Transverse colon (tissue), 4 donors: ENCODE measurements around the gene PILRA. TPM values are rescaled to one million over a fixed set of nuclear protein-coding genes. Genes with fewer than 3 reads are reported as not detected.
"Not testable (repeated sequence)": the region's sequence is repeated elsewhere in the genome, so short reads cannot be mapped to it uniquely, and the experiment has no call there.

ENCODE experiments used
- DNase-seq: peaks from one replicate; pipeline ENCODE4 v3.0.0-alpha.2; 2019
- H3K27ac ChIP-seq, 4 donors: fragments of 200-600 bp; sonication (generic); 2 replicates each; pipeline ENCODE4 v1.5.1; 2016 to 2018; ENCODE audit warnings: inconsistent platforms in 4 of 4
- H3K27me3 ChIP-seq: fragments of 200-600 bp; sonication (generic); 2 replicates; pipeline ENCODE4 v1.5.1; 2017; ENCODE audit warnings: inconsistent platforms
- H3K36me3 ChIP-seq, 4 donors: fragments of 200-600 bp; sonication (generic); 2 replicates each; pipeline ENCODE4 v1.5.1; 2017 to 2019; ENCODE audit warnings: inconsistent platforms in 4 of 4
- H3K4me1 ChIP-seq, 4 donors: fragments of 200-600 bp; sonication (generic); 2 replicates each; pipeline ENCODE4 v1.5.1; 2017 to 2020; ENCODE audit warnings: inconsistent platforms in 4 of 4
- H3K4me3 ChIP-seq, 4 donors: fragments of 200-600 bp; sonication (generic); 1 replicate in 1 of 4; 2 replicates in 3 of 4; pipeline versions ENCODE4 v1.5.1 to v1.6.1; 2017 to 2019; ENCODE audit warnings: inconsistent platforms in 4 of 4
- H3K9me3 ChIP-seq, 2 donors: fragments of 200-600 bp; sonication (generic); 2 replicates each; pipeline ENCODE4 v1.5.1; 2017 to 2019; ENCODE audit warnings: inconsistent platforms in 2 of 2
- EP300 ChIP-seq: sonication (generic); formaldehyde crosslinking; IDR thresholded peaks from one replicate; pipeline ENCODE4 v1.6.1; 2017; ENCODE audit warnings: antibody characterized with exemption, low read depth
- POLR2A ChIP-seq: fragments of 450-650 bp; IDR thresholded peaks from one replicate; pipeline ENCODE4 v1.6.1; 2016; ENCODE audit warnings: antibody characterized with exemption, mild to moderate bottlenecking, moderate library complexity
- POLR2AphosphoS5 ChIP-seq, 3 donors: sonication (generic); formaldehyde crosslinking; IDR thresholded peaks; one replicate each; pipeline ENCODE4 v1.6.1; 2016; ENCODE audit warnings: antibody characterized with exemption in 3 of 3
- WGBS, 2 donors: methylation state at CpG; one replicate each; pipeline ENCODE4 v1.1.5; 2018; ENCODE audit warnings: low coverage in 1 of 2; 5-methylcytosine and 5-hydroxymethylcytosine counted together
- in situ Hi-C, 4 donors: fragments of 200-750 bp; cut with MboI; loops; one replicate each; pipeline versions ENCODE4 v1.15.0 to v1.15.1; 2017; ENCODE audit warnings: low sequenced_read_pairs in 3 of 4, low pct_ligation_motif_present in 1 of 4, low pct_unique_long_range_greater_than_20kb in 1 of 4
- intact Hi-C: fragments of 100-400 bp; cut with DNase I; formaldehyde crosslinking; loops from one replicate; pipeline ENCODE4 v1.15.1; 2023; ENCODE audit warnings: low total_unique reads
- total RNA-seq, 4 donors: library from RNA; depleted of rRNA; stranded (reverse); fragments of >200 nt; gene quantifications; one replicate each; pipeline ENCODE4 v1.1.0, GENCODE V29; 2016
- TF ChIP-seq, protein P1 (sequence below), 5 experiments: fragments of 200-600 bp in 3 of 5; fragments of 450-650 bp in 2 of 5; sonication (generic) in 3 of 5; IDR thresholded peaks; 1 replicate in 2 of 5; 2 replicates in 3 of 5; pipeline ENCODE4 v1.5.1; 2016 to 2017; ENCODE audit warnings: antibody characterized with exemption in 5 of 5, inconsistent platforms in 3 of 5, mild to moderate bottlenecking in 2 of 5, moderate library complexity in 1 of 5

PILRA gene
- total RNA-seq, 4 donors from 2014 or later: 1.9 to 4.9 TPM; not detected in 2

DNA sequence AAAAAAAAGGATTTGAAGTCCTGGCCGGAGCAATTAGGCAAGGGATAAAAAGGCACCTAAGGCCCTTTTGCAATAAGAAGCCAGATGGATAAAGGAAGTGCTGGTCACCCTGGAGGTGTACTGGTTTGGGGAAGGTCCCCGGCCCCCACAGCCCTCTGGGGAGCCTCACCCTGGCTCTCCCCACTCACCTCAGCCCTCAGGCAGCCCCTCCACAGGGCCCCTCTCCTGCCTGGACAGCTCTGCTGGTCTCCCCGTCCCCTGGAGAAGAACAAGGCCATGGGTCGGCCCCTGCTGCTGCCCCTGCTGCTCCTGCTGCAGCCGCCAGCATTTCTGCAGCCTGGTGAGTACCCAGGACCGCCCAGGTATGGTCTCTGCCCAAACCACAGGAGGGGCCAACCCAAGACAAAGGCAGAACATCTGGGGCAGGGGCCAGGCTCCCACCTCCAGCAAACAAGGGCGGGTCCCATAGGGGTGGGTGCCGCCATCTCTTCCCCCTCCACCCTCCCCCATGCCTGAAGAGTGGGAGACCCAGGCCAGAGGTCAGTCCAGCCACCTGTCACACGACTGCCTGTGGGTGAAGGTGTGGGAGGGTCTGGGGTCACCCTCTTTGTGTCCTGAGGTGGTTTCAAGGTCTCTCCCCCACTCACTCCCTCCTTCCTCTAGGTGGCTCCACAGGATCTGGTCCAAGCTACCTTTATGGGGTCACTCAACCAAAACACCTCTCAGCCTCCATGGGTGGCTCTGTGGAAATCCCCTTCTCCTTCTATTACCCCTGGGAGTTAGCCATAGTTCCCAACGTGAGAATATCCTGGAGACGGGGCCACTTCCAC lies 15.0 kb upstream of the PILRA start, which contains the start of gene PILRB:
TSS of gene PILRB (plus strand) at position 91 of the 830 bp plus-strand sequence. CDS start at position 277, 186 bp downstream.
- WGBS, 2 donors: 77 to 91% methylated on average over 1 to 6 of the region's 11 CpGs
- DNase-seq: no peak
- Histone ChIP-seq H3K4me1 (no peaks in the 10 kb centered on the region), H3K36me3 (peaks cover 0 to 74% (median 37%) of the 10 kb centered on the region in 4 donors), H3K9me3 (no peaks in the 10 kb centered on the region), H3K4me3 (no peak within 1 kb of the TSS), H3K27ac (no peak within 1 kb of the TSS), H3K27me3 (no peaks in the 10 kb centered on the region)
- intact Hi-C loops (no loop called here), in situ Hi-C loops (no loop called here)
- TF ChIP-seq, protein P1, sequence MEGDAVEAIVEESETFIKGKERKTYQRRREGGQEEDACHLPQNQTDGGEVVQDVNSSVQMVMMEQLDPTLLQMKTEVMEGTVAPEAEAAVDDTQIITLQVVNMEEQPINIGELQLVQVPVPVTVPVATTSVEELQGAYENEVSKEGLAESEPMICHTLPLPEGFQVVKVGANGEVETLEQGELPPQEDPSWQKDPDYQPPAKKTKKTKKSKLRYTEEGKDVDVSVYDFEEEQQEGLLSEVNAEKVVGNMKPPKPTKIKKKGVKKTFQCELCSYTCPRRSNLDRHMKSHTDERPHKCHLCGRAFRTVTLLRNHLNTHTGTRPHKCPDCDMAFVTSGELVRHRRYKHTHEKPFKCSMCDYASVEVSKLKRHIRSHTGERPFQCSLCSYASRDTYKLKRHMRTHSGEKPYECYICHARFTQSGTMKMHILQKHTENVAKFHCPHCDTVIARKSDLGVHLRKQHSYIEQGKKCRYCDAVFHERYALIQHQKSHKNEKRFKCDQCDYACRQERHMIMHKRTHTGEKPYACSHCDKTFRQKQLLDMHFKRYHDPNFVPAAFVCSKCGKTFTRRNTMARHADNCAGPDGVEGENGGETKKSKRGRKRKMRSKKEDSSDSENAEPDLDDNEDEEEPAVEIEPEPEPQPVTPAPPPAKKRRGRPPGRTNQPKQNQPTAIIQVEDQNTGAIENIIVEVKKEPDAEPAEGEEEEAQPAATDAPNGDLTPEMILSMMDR (IDR thresholded peaks at IDR 0.05): no peak
- TF ChIP-seq POLR2AphosphoS5 (IDR thresholded peaks at IDR 0.05) (no peak), POLR2A (no peak), EP300 (no peak)

DNA sequence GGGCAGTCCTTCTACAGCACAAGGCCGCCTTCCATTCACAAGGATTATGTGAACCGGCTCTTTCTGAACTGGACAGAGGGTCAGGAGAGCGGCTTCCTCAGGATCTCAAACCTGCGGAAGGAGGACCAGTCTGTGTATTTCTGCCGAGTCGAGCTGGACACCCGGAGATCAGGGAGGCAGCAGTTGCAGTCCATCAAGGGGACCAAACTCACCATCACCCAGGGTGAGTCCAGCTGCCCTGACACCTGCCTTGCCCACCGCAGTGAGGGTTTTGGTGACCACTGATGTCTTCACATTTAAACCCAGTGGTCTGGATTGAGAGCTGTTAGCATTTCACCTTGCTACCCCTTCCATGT lies 14.5 kb upstream of the PILRA start:
- TF ChIP-seq EP300 (no peak), POLR2AphosphoS5 (IDR thresholded peaks at IDR 0.05) (no peak), POLR2A (no peak)
- TF ChIP-seq, protein P1 (IDR thresholded peaks at IDR 0.05): no peak
- Histone ChIP-seq H3K36me3 (peaks cover 0 to 74% (median 37%) of the 10 kb centered on the region in 4 donors), H3K27me3 (no peaks in the 10 kb centered on the region), H3K9me3 (no peaks in the 10 kb centered on the region), H3K4me3 (no peak overlapping the region), H3K4me1 (no peaks in the 10 kb centered on the region), H3K27ac (no peak overlapping the region)
- intact Hi-C loops: no loop called here
- WGBS, 2 donors: 93% methylated on average over 8 of the region's 8 CpGs; no CpG with 5 or more reads in 1 of the 2 donors
- in situ Hi-C loops: no loop called here
- no peak for DNase-seq

DNA sequence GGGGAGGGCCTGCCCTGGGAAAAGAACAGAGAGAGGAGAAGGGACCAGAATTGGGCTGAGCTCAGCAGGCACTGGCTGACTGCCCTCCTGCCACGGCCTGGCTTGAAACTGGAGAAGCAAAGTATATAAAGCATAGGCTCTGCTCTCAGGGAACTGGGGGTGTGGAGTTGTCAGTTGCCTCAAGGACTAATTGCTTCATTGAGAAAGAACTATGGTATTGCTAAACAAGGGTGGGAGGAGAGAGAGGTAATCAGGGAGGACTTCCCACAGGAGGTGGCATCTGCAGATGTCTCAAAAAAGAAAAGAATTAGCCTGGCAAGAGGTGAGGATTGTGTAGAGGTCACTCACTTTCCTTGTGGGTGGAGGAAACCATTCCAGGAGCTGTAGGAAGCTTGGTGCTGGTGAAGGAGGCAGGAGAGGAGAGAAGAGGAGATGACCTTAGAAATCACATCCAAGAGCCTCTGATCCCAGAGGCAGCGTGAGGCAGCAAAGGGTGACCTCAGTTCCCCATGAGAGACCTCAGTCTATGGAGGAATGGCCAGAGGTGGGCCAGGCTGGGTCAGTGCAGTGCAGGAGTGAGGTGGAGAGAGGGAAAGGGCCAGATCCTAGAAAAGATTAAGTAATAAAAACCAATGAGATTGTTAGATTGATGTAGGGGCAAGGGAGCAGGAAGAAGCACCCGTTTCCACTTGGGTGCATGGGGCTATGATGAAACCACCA lies 13.0 kb upstream of the PILRA start:
- TF ChIP-seq EP300 (no peak), POLR2AphosphoS5 (IDR thresholded peaks at IDR 0.05) (no peak), POLR2A (no peak)
- TF ChIP-seq, protein P1 (IDR thresholded peaks at IDR 0.05): no peak
- Histone ChIP-seq H3K9me3 (no peaks in the 10 kb centered on the region), H3K27ac (no peak overlapping the region), H3K4me1 (no peaks in the 10 kb centered on the region), H3K4me3 (no peak overlapping the region), H3K27me3 (no peaks in the 10 kb centered on the region), H3K36me3 (peaks cover 0 to 65% (median 32%) of the 10 kb centered on the region in 4 donors)
- 88 to 92% methylated on average over 3 of the region's 3 CpGs for WGBS, 2 donors
- DNase-seq: no peak
- intact Hi-C loops (no loop called here), in situ Hi-C loops (no loop called here)

DNA sequence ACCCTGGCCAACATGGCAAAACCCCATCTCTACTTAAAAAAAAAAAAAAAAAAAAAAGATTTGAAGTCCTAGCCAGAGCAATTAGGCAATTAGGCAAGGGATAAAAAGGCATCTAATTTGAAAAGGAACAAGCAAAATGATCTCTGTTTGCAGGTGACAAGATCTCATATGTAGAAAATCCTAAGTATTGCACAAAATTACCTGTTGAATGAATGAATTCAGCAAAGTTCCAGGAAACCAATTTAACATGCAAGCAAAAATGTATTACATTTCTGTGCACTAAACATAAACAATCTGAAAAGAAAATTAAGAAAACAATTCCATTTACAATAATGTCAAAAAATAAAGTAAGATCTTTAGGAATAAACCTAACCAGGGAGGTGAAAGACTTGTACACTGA lies 10.2 kb upstream of the PILRA start:
- no peak for TF ChIP-seq EP300
- no peak for TF ChIP-seq POLR2AphosphoS5 (IDR thresholded peaks at IDR 0.05)
- TF ChIP-seq, protein P1 (IDR thresholded peaks at IDR 0.05): no peak
- TF ChIP-seq POLR2A: no peak

DNA sequence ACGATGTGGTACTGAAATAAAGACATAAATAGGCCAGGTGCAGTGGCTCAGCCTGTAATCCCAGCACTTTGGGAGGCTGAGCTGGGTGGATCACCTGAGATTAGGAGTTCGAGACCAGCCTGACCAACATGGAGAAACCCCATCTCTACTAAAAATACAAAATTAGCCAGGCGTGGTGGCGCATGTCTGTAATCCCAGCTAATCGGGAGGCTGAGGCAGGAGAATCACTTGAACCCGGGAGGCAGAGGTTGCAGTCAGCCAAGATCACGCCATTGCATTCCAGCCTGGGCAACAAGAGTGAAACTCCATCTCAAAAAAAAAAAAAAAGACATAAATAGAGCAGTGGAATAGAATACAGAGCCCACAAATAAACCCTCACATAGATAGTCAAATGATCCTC lies 9.5 kb upstream of the PILRA start:
- in situ Hi-C loops, intact Hi-C loops, DNase-seq, H3K27ac ChIP-seq, H3K9me3 ChIP-seq, H3K4me3 ChIP-seq, H3K4me1 ChIP-seq, H3K27me3 ChIP-seq: not testable (repeated sequence)
- peaks cover 0 to 42% (median 18%) of the 10 kb centered on the region in 4 donors for H3K36me3 ChIP-seq
- WGBS, 2 donors: 91% methylated on average over 7 of the region's 7 CpGs; no CpG with 5 or more reads in 1 of the 2 donors

More for the DNA sequence above, 10.2 kb upstream of the PILRA start:
- Histone ChIP-seq H3K9me3 (no peaks in the 10 kb centered on the region), H3K36me3 (peaks cover 0 to 47% (median 22%) of the 10 kb centered on the region in 4 donors), H3K27me3 (no peaks in the 10 kb centered on the region), H3K4me1 (peaks cover 0 to 4% (median 0%) of the 10 kb centered on the region in 4 donors), H3K27ac (no peak overlapping the region), H3K4me3 (no peak overlapping the region)
- no peak for DNase-seq
- intact Hi-C loops: no loop called here
- in situ Hi-C loops: no loop called here
